ENCODE results near the gene PADI2. TPM values are rescaled to one million over a fixed set of nuclear protein-coding genes. Genes with fewer than 3 reads are reported as not detected.
A peak's percentile ranks its signal among the peaks of the same experiment; 100 is the strongest.

PADI2 gene
- total RNA-seq, 6 donors from 2014 or later: 1.9 to 25.2 (median 4.9) TPM

DNA sequence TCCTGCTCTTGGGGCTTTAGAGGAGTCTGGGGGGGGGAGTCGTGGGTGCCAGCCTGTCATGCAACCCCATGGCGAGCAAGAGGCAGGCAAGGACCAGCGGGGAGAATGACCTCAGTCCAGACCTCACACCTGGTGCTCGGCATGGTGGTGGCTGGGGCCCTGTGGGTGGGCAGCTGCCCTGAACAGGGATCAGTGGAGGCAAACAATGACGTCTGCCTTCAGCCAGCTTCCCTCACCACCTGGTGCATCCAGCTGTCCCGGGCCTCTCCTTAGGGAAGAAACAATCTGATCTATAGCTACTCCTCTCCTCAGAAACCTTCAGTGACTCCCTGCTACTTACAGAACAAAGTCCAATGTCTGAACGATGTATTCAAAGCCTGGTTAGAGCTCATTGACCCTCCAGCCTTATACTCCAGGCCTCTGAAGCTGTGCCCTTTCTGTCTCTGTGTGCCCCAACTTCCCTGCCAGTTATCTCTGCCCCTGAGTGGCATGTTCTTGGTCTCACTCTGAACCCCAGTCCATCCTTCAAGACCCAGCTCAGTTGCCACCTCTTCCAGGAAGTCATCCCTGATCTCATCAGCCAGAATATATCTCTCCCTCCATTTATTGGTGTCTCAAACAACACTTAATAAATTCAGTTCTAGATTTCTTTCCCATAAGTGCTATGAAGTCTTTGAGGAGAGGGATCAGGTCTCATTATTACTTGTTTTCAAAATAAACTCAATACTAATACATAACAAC, 6.6 kb downstream of the PADI2 start:
- Histone ChIP-seq H3K27me3 (peaks cover 0 to under 1% (median 0%) of the 10 kb centered on the region in 4 donors), H3K36me3 (no peaks in the 10 kb centered on the region), H3K4me1 (peaks cover 0 to under 1% (median 0%) of the 10 kb centered on the region in 4 donors), H3K9me3 (no peaks in the 10 kb centered on the region), H3K4me3 (no peak overlapping the region), H3K27ac (no peak overlapping the region)
- ATAC-seq (ENCODE audit: low FRiP score in 2 of 2): no peak
- TF ChIP-seq POLR2AphosphoS5 (IDR thresholded peaks at IDR 0.05) (no peak), EP300 (IDR thresholded peaks at IDR 0.05) (no peak), POLR2A (IDR thresholded peaks at IDR 0.05) (no peak)
- TF ChIP-seq, protein P1, sequence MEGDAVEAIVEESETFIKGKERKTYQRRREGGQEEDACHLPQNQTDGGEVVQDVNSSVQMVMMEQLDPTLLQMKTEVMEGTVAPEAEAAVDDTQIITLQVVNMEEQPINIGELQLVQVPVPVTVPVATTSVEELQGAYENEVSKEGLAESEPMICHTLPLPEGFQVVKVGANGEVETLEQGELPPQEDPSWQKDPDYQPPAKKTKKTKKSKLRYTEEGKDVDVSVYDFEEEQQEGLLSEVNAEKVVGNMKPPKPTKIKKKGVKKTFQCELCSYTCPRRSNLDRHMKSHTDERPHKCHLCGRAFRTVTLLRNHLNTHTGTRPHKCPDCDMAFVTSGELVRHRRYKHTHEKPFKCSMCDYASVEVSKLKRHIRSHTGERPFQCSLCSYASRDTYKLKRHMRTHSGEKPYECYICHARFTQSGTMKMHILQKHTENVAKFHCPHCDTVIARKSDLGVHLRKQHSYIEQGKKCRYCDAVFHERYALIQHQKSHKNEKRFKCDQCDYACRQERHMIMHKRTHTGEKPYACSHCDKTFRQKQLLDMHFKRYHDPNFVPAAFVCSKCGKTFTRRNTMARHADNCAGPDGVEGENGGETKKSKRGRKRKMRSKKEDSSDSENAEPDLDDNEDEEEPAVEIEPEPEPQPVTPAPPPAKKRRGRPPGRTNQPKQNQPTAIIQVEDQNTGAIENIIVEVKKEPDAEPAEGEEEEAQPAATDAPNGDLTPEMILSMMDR (IDR thresholded peaks at IDR 0.05): no peak
- no peak for DNase-seq
- 47 to 74% methylated on average over 3 to 7 of the region's 7 CpGs for WGBS, 2 donors

DNA sequence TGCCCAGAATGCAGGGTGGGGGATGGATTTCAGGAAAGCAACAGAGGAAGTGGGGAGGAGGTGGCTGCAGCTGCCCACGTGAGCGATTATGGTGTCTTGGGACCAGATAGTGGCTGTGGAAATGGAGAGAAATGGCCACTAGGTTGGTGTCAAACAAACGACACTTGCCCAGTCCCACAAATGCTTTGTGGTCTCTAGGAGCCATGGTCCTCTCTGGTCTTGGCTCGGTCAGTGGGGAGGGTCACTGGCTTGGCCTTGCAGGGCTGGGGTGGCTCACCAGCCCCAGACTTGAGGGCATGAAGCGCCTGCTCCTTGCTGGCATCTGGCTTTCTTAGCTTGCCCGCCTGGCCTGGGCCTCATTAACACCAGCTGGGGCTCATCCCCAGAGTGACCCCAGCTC, 7.2 kb downstream of the PADI2 start:
- WGBS, 2 donors: 63 to 76% methylated on average over 4 to 6 of the region's 6 CpGs
- no peak for TF ChIP-seq EP300 (IDR thresholded peaks at IDR 0.05)
- Histone ChIP-seq H3K4me3 (no peak overlapping the region), H3K9me3 (no peaks in the 10 kb centered on the region), H3K27ac (no peak overlapping the region), H3K4me1 (no peaks in the 10 kb centered on the region), H3K27me3 (no peaks in the 10 kb centered on the region), H3K36me3 (no peaks in the 10 kb centered on the region)
- ATAC-seq (ENCODE audit: low FRiP score in 2 of 2): no peak
- DNase-seq: no peak

DNA sequence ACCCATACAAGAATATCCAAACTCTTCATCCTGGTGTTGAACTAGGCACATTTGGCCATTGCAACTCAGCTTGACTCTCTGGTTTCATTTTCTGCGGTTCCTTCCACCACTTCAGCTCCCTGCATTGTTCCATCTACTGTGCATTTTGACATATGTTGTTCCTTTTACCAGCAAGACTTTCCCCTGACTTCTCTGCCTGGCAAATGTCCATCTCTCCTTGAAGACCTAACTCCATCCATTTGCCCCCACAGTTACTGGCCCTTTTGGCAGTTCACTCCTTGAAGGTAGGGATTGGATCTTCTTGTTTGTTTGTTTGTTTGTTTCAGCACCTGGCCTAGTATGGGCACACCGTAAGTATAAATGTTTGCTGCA, 8.7 kb downstream of the PADI2 start:
- no peaks in the 10 kb centered on the region for H3K9me3 ChIP-seq
- DNase-seq (no peak), ATAC-seq (ENCODE audit: low FRiP score in 2 of 2) (no peak)
- no peak overlapping the region for H3K4me3 ChIP-seq
- H3K27me3 ChIP-seq: no peaks in the 10 kb centered on the region
- no peak overlapping the region for H3K27ac ChIP-seq
- TF ChIP-seq EP300 (IDR thresholded peaks at IDR 0.05) (no peak), POLR2AphosphoS5 (IDR thresholded peaks at IDR 0.05) (no peak), POLR2A (IDR thresholded peaks at IDR 0.05) (no peak)
- TF ChIP-seq, protein P1 (IDR thresholded peaks at IDR 0.05): no peak
- no peaks in the 10 kb centered on the region for H3K4me1 ChIP-seq
- 73 to 78% methylated on average over 2 of the region's 2 CpGs for whole genome bisulfite sequencing, 2 donors
- no peaks in the 10 kb centered on the region for H3K36me3 ChIP-seq

DNA sequence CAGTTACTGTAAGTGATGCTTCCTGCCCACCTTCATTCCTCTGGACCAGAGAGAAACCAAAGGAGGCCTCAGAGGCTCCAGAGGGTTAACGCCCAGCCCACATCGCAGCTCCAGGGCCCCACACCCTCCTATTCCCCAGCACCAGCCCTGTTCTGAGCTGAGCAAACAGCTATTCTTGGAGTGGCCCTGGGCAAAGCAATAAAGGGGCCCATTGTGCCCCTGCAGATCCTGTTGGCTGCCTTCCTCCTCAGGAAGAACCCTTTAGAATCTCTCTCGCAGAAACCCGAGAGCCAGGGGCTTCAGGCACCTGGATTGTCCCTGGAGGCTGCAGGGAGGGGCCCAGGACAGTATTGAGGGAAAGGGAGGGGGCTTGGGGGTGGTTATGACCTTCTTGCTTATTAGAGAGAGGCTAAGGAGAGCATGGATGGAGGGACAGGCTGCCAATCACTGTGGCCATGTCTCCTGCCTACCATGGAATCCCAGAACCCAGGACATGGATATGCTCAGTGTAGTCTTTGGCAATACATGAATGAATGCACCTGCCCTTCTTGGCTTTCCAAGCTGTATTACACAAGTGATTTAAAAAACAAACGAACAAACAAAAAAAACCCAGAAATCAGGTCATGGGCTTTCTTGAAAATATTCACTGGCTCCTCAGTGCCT, 9.2 kb downstream of the PADI2 start:
- Histone ChIP-seq H3K9me3 (no peaks in the 10 kb centered on the region), H3K27ac (no peak overlapping the region), H3K27me3 (no peaks in the 10 kb centered on the region), H3K4me1 (no peaks in the 10 kb centered on the region), H3K4me3 (no peak overlapping the region), H3K36me3 (no peaks in the 10 kb centered on the region)
- TF ChIP-seq EP300 (IDR thresholded peaks at IDR 0.05) (no peak), POLR2AphosphoS5 (IDR thresholded peaks at IDR 0.05) (no peak), POLR2A (IDR thresholded peaks at IDR 0.05) (no peak)
- TF ChIP-seq, protein P1 (IDR thresholded peaks at IDR 0.05): no peak
- WGBS, 2 donors: 43 to 60% methylated on average over 5 of the region's 5 CpGs
- no peak for ATAC-seq (ENCODE audit: low FRiP score in 2 of 2)
- no peak for DNase-seq

DNA sequence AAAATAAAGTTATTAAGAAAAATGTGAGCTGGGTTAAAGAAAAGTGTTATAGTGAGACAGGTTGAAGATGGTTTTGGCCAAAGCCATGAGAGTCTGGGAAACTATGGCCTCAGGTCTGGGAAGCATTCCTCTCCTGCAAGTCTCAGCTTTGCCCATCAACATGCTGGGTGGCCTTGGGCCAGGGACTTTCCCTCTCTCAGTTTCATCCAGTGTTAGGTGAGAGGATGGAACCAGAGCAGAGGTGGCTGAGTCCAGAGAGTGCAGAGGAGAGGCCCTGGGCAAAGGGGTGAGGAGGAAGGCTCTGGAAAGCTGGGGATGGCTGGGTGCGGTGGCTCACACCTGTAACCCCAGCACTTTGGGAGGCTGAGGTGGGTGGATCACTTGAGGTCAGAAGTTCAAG, 10.5 kb downstream of the PADI2 start:
- H3K27ac ChIP-seq: no peak overlapping the region
- DNase-seq (no peak), ATAC-seq (ENCODE audit: low FRiP score in 2 of 2) (peak in 1 of 2 donors; percentile 24)
- no peak overlapping the region for H3K4me3 ChIP-seq
- H3K36me3 ChIP-seq: no peaks in the 10 kb centered on the region
- H3K27me3 ChIP-seq: no peaks in the 10 kb centered on the region
- no peaks in the 10 kb centered on the region for H3K4me1 ChIP-seq
- H3K9me3 ChIP-seq: no peaks in the 10 kb centered on the region
- WGBS, 2 donors: 96 to 100% methylated on average over 1 of the region's 1 CpG
- no peak for TF ChIP-seq POLR2AphosphoS5 (IDR thresholded peaks at IDR 0.05)
- TF ChIP-seq POLR2A (IDR thresholded peaks at IDR 0.05): no peak
- no peak for TF ChIP-seq EP300 (IDR thresholded peaks at IDR 0.05)
- TF ChIP-seq, protein P1 (IDR thresholded peaks at IDR 0.05): no peak

All from upper lobe of left lung (tissue), 6 donors.